T47D (cell line): ENCODE results near the gene TSPAN7.

Experiments used
- DNase-seq, 2 experiments: peaks; one replicate each; pipeline versions ENCODE4 v3.0.0 to v3.0.0-alpha.2; 2011 to 2012; ENCODE audit warnings: low read depth in 1 of 2, low spot score in 1 of 2
- JUND ChIP-seq: IDR thresholded peaks from 2 replicates; pipeline ENCODE4 v1.6.1; 2012; ENCODE audit warnings: low read depth
- in situ Hi-C: cut with HindIII; loops from 2 replicates; pipeline ENCODE4 v1.10.0; 2016; ENCODE audit warnings: low sequenced_read_pairs, low pct_unique_long_range_greater_than_20kb

TSPAN7 gene, protein sequence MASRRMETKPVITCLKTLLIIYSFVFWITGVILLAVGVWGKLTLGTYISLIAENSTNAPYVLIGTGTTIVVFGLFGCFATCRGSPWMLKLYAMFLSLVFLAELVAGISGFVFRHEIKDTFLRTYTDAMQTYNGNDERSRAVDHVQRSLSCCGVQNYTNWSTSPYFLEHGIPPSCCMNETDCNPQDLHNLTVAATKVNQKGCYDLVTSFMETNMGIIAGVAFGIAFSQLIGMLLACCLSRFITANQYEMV

DNA sequence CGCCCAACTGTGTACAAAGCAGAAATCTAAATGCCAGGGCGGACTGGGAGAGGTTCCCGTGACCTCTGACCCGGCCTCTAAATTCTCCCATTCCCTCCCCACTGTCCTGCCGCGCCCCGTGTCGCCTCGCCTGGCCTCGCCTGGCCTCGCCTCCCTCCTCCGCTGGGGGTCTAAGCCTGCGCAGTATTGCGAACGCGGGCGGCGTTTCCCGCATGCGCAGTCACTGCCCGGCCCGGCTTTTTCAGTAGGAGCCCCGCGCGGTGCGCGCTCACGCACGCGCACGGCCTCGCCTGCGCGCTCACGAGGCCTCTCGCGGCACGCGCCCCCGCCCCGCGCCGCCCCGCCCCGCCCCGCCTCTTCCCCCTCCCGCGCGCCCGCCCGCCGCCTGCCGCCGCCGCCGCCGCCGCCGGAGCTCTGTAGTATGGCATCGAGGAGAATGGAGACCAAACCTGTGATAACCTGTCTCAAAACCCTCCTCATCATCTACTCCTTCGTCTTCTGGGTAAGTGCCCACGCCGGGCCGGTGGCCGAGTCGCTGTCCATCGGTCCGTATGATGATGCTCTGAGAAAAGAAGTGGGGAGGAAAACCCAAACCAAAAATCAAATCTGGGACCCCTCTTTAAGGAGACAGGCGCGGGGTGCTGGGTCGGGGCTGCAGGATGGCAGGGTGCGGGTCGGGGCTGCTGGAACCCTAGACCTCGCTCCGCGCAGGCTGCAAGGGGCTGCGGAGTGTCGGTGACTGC is at the start of gene TSPAN7:
Gene TSPAN7 (plus strand): TSS at position 417 of the 743 bp plus-strand sequence. CDS start 5 bp downstream, at position 422.
- TF ChIP-seq JUND = no peak
- peak; percentile 46 to 86 for DNase-seq
- in situ Hi-C loops = no loop called here

- in situ Hi-C loops = no loop called here
- no peak for DNase-seq
These were observed 48.1 kb upstream of the TSPAN7 start for GRCh38 chrX:38513112-38513742.

GRCh38 chrX:38514016-38514854 is 47.1 kb upstream of the TSPAN7 start:
- no peak for DNase-seq
- no peak for TF ChIP-seq JUND
- in situ Hi-C loops = no loop called here

More at GRCh38 chrX:38513112-38513742, 48.1 kb upstream of the TSPAN7 start:
- no peak for TF ChIP-seq JUND

GRCh38 chrX:38515291-38515690 is 46.1 kb upstream of the TSPAN7 start:
- no peak for TF ChIP-seq JUND
- no peak for DNase-seq
- in situ Hi-C loops = no loop called here

DNA sequence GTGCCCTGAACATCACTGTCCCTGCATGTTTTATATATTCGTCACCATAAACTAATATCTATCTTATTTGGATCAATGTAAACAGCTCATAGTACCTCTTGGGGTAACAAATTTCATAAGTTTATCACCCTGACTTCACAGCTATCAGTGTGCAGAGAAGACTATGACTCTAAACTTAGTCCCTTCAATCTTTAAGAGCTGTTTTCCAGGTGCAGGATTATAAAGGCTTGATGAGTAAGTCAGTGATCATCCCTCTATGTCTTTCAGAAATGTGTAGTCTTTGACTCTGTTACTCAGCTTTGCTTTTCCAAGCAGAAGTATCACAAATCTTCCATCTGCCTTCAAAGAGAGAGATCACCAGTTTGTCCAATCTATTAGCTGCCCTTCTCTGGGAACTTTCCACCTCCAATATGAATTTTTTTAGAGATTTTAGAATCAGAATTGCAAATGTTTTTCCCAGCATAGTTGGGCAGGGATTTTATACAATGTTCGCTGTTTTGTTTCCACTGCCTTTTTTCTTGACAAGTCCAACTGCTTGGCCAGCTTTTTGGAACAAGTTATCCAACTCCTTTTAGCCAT is 45.1 kb upstream of the TSPAN7 start:
- in situ Hi-C loops = no loop called here
- no peak for DNase-seq
- no peak for TF ChIP-seq JUND

GRCh38 chrX:38519651-38520050 is 41.7 kb upstream of the TSPAN7 start:
- DNase-seq = no peak
- no peak for TF ChIP-seq JUND
- in situ Hi-C loops = no loop called here

DNA sequence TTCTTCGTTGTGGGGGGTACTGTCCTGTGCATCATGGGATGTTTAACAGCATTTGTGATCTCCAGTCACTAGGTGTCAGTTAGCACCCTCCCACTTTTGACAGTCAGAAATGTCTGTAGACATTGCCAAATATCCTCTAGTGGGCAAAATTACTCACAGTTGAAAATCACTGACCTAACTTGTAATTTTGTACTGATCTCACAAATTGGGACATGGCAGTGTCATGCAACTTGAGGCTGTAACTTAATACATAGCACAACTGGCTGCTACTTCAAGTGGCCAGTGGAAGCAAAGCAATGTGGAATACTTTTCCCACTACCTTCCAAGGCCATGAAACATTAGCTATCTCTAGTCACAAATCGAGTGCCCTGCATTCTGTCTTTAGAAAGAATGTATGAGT is 23.2 kb upstream of the TSPAN7 start:
- no peak for TF ChIP-seq JUND
- DNase-seq = no peak
- in situ Hi-C loops = no loop called here

GRCh38 chrX:38539748-38540147 is 21.6 kb upstream of the TSPAN7 start:
- DNase-seq = no peak
- in situ Hi-C loops = no loop called here
- no peak for TF ChIP-seq JUND

DNA sequence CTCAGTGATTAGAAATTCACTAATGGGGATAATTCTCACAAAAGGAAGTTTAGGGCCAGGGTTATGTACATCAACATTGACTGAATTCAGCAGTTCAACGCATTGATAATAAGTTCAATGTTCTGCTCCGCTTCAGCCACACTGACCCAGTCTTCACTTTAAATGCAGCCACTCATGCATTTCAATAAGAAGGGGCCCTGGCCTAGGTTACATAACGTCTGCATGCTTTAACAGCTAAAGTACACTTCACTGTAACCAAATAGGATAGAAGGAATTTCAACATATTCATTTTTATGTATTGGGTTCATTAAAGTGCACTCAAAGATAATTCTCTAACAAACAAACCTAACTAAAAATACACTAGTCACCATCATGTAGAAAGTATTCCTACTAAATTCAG is 12.8 kb upstream of the TSPAN7 start:
- in situ Hi-C loops = no loop called here
- DNase-seq = no peak
- TF ChIP-seq JUND = no peak

DNA sequence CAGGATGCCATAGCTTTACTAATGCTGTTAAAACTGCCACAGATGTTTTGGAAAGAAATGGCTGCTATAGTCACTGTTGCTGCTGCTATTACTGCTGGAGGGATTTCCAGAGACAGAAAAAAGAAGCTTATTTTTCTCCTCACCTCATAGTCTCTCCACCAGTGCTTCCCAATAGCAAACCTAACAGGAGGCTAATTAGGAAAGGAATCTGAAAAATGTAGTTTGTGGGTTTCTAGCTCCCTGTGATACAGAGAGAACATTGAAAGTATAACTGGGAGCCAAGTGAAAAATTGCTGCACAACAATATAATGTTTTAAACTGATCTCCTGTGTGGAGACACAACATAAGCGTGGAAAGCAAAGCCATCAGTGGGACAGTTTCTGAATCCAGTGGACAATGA is 8.6 kb upstream of the TSPAN7 start:
- DNase-seq = no peak
- TF ChIP-seq JUND = no peak
- in situ Hi-C loops = no loop called here

- DNase-seq = no peak
- in situ Hi-C loops = no loop called here
- no peak for TF ChIP-seq JUND
These were observed 2.7 kb upstream of the TSPAN7 start for GRCh38 chrX:38558686-38559085.

DNA sequence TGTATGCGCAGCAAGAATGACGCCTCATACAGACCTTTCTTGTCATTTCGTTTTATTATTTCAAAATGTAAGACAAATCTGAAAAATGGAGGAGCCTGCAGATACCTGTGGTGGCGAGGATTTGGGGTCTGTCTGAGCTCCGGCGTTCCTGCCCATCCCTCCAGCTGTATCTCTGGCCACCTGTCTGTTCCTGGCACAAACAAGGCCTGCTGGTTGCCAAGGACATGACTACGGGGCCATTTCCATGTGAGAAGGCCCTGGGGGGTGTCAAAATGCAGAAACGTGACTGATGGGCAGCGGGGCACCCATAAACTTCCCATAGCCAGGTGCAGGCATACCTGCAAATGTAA is 591 bp upstream of the TSPAN7 start:
- TF ChIP-seq JUND = no peak
- no peak for DNase-seq
- in situ Hi-C loops = no loop called here
